Aorta (tissue), 5 donors: ENCODE measurements around the gene PRPS2. TPM values are rescaled to one million over a fixed set of nuclear protein-coding genes. Genes with fewer than 3 reads are reported as not detected.

ENCODE experiments used
- ATAC-seq: fragments of 200-7000 bp; cut with Tn5 transposase; one replicate; pipeline ENCODE4 v1.9.1; 2022; ENCODE audit warnings: moderate library complexity; ENCODE audit not compliant: low FRiP score
- DNase-seq, 2 donors: peaks; one replicate each; pipeline ENCODE4 v3.0.0-alpha.2; 2020
- H3K27ac ChIP-seq, 2 donors: one replicate each; pipeline ENCODE4 v1.5.1; 2013; ENCODE audit warnings: low read length in 2 of 2, mild to moderate bottlenecking in 2 of 2, moderate library complexity in 2 of 2, control low read depth in 1 of 2, inconsistent platforms in 1 of 2, low read depth in 1 of 2
- H3K27me3 ChIP-seq, 2 donors: one replicate each; pipeline ENCODE4 v1.6.1; 2013; ENCODE audit warnings: control low read depth in 1 of 2, low read length in 1 of 2, mild to moderate bottlenecking in 1 of 2, moderate library complexity in 1 of 2; ENCODE audit not compliant: insufficient read depth in 2 of 2, control insufficient read depth in 1 of 2
- H3K36me3 ChIP-seq, 2 donors: one replicate each; pipeline ENCODE4 v1.6.1; 2013; ENCODE audit warnings: control low read depth in 1 of 2, low read length in 1 of 2, mild to moderate bottlenecking in 1 of 2; ENCODE audit not compliant: insufficient read depth in 2 of 2, control insufficient read depth in 1 of 2
- H3K4me1 ChIP-seq, 2 donors: one replicate each; pipeline ENCODE4 v1.6.1; 2013; ENCODE audit warnings: low read length in 2 of 2, control low read depth in 1 of 2, mild to moderate bottlenecking in 1 of 2, moderate library complexity in 1 of 2; ENCODE audit not compliant: insufficient read depth in 2 of 2, control insufficient read depth in 1 of 2
- H3K4me3 ChIP-seq, 2 donors: one replicate each; pipeline ENCODE4 v1.5.1; 2013; ENCODE audit warnings: low read length in 2 of 2, control low read depth in 1 of 2, mild to moderate bottlenecking in 1 of 2
- H3K9me3 ChIP-seq: one replicate; pipeline ENCODE4 v1.6.1; 2013; ENCODE audit warnings: mild to moderate bottlenecking, low read length; ENCODE audit not compliant: control insufficient read depth
- WGBS, 2 donors: extraction: QIAGEN DNeasy Blood & Tissue Kit; methylation state at CpG; one replicate each; pipeline ENCODE4 v1.1.7; 2013; 5-methylcytosine and 5-hydroxymethylcytosine counted together
- intact Hi-C, 2 donors: fragments of 100-400 bp; cut with DNase I; formaldehyde crosslinking; loops; one replicate each; pipeline versions ENCODE4 v1.14.2 to v1.15.0; 2022
- polyA plus RNA-seq, 2 donors: library from polyadenylated mRNA; stranded (reverse); fragments of 200-250 nt; gene quantifications; one replicate each; pipeline ENCODE4 v1.2.3, GENCODE V29; 2013
- total RNA-seq, 2 donors: library from RNA; stranded (reverse); fragmentation: NEBNext Ultra II Directional; extraction: Animal tissue kit (Norgen Biotek cat#: 25700); gene quantifications; one replicate each; pipeline ENCODE4 v1.2.1, GENCODE V29; 2021
- donor health status: healthy with polysubstance abuse.
- donor health status: Bipolar disorder and iron deficiency.
- donor health status: DM: no; HTN: no; CAD: no.
- donor health status: DM: no; HTN: no; CAD: no.
- donor health status: DM: yes; HTN: yes; CAD: no.

The PRPS2 gene
- total and polyA plus RNA-seq, 4 donors = 15.0 to 23.4 (median 19.9) TPM

DNA sequence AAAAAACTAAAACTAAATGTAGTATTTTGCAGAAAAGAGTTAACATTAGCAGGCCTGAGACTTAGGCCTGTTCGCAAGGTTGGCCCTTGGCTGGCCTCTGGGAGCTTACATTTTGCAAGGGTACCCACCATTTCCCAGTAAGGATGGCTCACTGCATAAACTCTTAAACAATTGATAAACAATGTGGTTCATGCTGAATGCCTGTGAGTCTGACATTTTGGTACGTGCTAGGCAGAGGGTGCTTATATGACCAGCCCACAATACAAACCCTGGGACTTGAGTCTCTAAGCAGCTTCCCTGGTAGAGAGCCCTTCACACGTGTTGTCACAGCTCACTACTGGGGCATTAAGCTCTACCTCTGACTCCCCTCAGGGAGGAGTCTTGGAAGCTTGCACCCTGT, 7.4 kb downstream of the PRPS2 start:
- H3K4me1 ChIP-seq = no peaks in the 10 kb centered on the region
- 83 to 90% methylated on average over 3 of the region's 3 CpGs for WGBS, 2 donors
- H3K36me3 ChIP-seq = peaks cover 0 to 2% of the 10 kb centered on the region in 2 donors

DNA sequence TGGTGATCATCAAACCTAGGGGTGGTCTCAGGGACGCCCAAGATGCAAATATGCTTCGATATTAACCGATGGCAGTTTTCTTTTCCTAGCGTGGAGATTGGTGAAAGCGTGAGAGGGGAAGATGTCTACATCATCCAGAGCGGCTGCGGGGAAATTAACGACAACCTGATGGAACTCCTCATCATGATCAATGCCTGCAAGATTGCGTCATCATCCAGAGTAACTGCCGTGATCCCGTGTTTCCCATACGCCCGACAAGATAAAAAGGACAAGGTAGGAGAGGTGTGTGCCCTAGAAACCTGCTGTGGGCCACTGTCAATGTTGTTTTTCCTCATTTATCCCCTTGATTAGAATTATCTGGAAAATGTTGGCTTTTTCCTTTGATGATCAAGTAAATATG, 7.9 kb downstream of the PRPS2 start:
- Histone ChIP-seq H3K9me3 (no peaks in the 10 kb centered on the region), H3K36me3 (peaks cover 0 to 2% of the 10 kb centered on the region in 2 donors), H3K4me1 (no peaks in the 10 kb centered on the region), H3K27ac (no peak overlapping the region), H3K4me3 (no peak overlapping the region), H3K27me3 (no peaks in the 10 kb centered on the region)
- 90 to 95% methylated on average over 13 of the region's 13 CpGs for WGBS, 2 donors
- DNase-seq = no peak
- no peak for ATAC-seq
- intact Hi-C loops = no loop called here

More for the DNA sequence above, 7.4 kb downstream of the PRPS2 start:
- no peak for ATAC-seq
- DNase-seq = no peak
- H3K4me3 ChIP-seq = no peak overlapping the region
- intact Hi-C loops = no loop called here
- H3K9me3 ChIP-seq = no peaks in the 10 kb centered on the region
- H3K27me3 ChIP-seq = no peaks in the 10 kb centered on the region
- no peak overlapping the region for H3K27ac ChIP-seq

DNA sequence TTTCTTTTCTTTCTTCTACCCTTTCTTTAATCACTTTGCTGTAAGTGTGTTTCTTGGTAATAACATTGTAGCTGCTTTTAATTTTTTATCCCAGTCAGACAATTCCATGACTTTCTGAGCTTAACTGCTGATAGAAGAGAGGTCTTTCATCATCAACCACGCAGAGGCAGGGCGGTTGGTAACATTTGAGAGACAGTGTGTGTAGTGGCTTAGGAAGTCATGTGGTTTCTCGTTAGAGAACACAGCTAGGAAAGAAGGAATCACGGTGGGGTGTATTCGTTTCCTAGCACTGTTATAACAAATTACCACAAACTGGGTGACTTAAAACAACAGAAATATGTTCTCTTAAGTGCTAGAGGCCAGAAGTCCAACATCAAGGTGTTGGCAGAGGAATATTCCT, 11.5 kb downstream of the PRPS2 start:
- intact Hi-C loops = no loop called here
- DNase-seq = no peak

DNA sequence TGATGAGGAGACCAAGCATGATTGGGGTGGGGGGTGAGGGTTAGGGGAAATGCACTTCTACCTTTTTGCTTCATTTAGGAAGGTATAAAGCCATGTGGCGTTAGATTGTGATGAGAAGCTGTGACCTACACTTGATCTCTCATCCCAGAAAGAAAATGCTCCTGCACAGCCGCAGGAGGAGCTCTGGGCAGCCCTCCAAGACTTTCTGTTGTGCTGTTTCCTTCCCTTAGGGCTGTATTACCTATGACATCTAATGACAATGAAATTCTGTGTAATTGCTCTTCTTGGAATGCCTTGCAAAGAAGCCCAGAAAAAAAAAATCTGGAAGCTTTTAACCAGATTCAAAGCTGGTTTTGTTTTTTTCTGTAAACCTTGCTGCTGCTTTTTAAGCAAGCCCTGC, 13.4 kb downstream of the PRPS2 start:
- no peaks in the 10 kb centered on the region for H3K4me1 ChIP-seq
- intact Hi-C loops = no loop called here
- H3K27ac ChIP-seq = no peak overlapping the region
- no peaks in the 10 kb centered on the region for H3K9me3 ChIP-seq
- no peak overlapping the region for H3K4me3 ChIP-seq
- no peaks in the 10 kb centered on the region for H3K27me3 ChIP-seq
- 76 to 86% methylated on average over 2 of the region's 2 CpGs for WGBS, 2 donors
- DNase-seq = no peak
- ATAC-seq = no peak
- no peaks in the 10 kb centered on the region for H3K36me3 ChIP-seq

More for the DNA sequence above, 11.5 kb downstream of the PRPS2 start:
- no peak overlapping the region for H3K27ac ChIP-seq
- H3K4me1 ChIP-seq = no peaks in the 10 kb centered on the region
- no peak overlapping the region for H3K4me3 ChIP-seq
- peaks cover 0 to 1% of the 10 kb centered on the region in 2 donors for H3K36me3 ChIP-seq
- H3K27me3 ChIP-seq = no peaks in the 10 kb centered on the region
- no peaks in the 10 kb centered on the region for H3K9me3 ChIP-seq
- no peak for ATAC-seq
- WGBS, 2 donors = 82 to 83% methylated on average over 5 of the region's 5 CpGs

DNA sequence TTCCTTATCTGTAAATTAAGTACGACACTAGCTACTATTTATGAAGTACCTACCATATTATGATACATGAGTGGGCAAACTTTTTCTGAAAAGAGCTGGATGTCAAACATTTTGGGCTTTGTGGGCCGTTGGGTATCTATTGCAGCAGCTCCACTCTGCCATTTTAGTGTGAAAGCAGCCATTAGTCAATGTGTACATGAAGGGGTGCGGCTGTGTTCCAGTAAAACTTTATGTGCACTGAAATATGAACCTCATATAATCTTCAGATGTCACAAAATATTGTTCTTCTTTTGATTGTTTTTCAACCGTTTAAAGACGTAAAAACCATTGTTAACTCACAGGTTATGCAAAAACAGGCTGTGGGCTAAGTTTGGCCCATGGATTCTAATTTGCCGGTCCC, 14.1 kb downstream of the PRPS2 start:
- Histone ChIP-seq H3K27me3 (no peaks in the 10 kb centered on the region), H3K36me3 (no peaks in the 10 kb centered on the region), H3K4me1 (no peaks in the 10 kb centered on the region), H3K4me3 (no peak overlapping the region), H3K27ac (no peak overlapping the region), H3K9me3 (no peaks in the 10 kb centered on the region)
- intact Hi-C loops = no loop called here
- no peak for ATAC-seq
- DNase-seq = no peak
- WGBS, 2 donors = 75 to 93% methylated on average over 6 of the region's 6 CpGs

DNA sequence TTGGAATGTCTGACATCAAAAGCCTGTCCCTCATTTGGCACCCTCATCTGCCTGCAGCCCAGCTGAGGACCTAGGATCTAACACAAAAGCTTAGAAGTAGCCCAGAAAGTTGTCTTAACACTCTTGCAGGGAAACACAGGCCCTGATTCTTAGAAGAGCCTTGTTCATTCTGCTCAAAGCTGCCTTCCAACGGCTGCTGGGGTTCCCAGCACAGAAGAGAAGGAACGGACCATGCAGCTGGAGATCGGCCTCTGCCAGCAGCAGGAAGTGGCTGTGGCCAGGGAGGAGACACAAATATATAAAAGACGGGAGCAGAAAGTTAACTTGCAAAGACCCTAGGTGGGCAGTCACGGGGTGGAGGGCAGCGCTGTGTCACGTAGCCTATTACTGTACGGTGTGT, 20.4 kb downstream of the PRPS2 start:
- Histone ChIP-seq H3K9me3 (no peaks in the 10 kb centered on the region), H3K4me3 (no peak overlapping the region), H3K36me3 (no peaks in the 10 kb centered on the region), H3K27me3 (no peaks in the 10 kb centered on the region), H3K27ac (no peak overlapping the region), H3K4me1 (no peaks in the 10 kb centered on the region)
- no peak for DNase-seq
- 74 to 83% methylated on average over 8 of the region's 8 CpGs for WGBS, 2 donors
- intact Hi-C loops = loop anchor here (5.0 kb wide), 2 partner anchors 86 to 91 kb away; no protein-coding TSS in a partner anchor
- no peak for ATAC-seq

DNA sequence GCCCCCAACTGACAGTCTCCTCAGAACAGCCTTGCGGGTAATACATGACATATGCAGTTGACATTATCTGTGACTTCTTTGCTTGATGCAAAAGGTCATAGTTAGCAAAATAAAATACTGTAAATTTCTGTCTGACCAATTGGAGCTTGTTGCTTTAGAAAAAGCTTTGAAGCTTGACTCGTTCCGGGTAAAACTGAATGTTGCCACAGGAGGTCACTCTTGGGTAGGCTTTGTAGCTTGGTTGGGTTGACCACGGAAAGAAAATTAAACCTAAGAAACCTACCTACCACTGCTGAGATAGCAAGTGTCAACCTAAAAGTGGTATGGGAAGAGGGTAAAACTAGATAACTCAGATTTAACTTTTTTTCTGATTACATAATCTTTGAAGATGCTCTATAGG, 23.2 kb downstream of the PRPS2 start:
- no peaks in the 10 kb centered on the region for H3K4me1 ChIP-seq
- no peaks in the 10 kb centered on the region for H3K27me3 ChIP-seq
- no peak overlapping the region for H3K4me3 ChIP-seq
- H3K36me3 ChIP-seq = no peaks in the 10 kb centered on the region
- intact Hi-C loops = loop anchor here (5.0 kb wide), 2 partner anchors 83 to 88 kb away; no protein-coding TSS in a partner anchor
- no peak overlapping the region for H3K27ac ChIP-seq
- 13 to 17% methylated on average over 4 of the region's 4 CpGs for WGBS, 2 donors
- DNase-seq (no peak), ATAC-seq (no peak)
- no peaks in the 10 kb centered on the region for H3K9me3 ChIP-seq

DNA sequence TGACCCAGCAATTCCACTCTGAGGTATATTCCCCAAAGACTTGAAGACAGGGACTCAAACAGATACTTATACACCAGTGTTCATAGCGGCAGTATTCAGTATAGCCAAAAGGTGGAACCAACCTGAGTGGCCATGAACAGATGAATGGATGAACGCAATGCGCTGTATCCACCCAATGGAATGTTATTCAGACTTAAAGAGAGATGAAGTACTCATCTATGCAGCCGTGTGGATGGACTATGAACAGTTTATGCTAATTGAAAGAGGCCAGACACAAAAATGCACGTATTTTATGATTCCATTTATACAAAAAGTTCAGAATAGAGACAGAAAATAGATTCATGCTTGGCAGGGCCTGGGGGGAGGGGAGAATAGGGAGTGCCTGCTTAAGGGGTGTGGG, 26.3 kb downstream of the PRPS2 start:
- ATAC-seq = no peak
- no peaks in the 10 kb centered on the region for H3K27me3 ChIP-seq
- intact Hi-C loops = no loop called here
- 73 to 78% methylated on average over 5 of the region's 5 CpGs for WGBS, 2 donors
- H3K4me1 ChIP-seq = no peaks in the 10 kb centered on the region
- no peak for DNase-seq
- no peak overlapping the region for H3K27ac ChIP-seq
- no peaks in the 10 kb centered on the region for H3K9me3 ChIP-seq
- H3K36me3 ChIP-seq = no peaks in the 10 kb centered on the region
- no peak overlapping the region for H3K4me3 ChIP-seq

DNA sequence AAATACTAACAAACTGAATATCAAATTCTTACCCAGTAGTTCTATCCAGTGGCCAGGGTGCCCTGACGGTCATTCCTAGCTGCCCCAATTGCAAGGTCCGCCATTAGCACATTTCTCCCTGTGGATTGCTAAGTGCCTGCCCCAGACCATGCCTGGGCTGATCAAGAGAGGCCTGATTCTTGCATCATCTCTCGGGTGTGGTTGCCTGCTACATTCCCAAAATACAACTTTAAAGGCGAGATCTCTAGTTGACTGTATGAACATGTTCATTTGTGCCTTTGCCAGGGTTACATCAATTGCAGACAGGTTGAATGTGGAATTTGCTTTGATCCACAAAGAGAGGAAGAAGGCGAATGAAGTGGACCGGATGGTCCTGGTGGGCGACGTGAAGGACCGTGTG, 28.0 kb downstream of the PRPS2 start:
- Histone ChIP-seq H3K4me3 (no peak overlapping the region), H3K4me1 (no peaks in the 10 kb centered on the region), H3K36me3 (no peaks in the 10 kb centered on the region), H3K27me3 (no peaks in the 10 kb centered on the region), H3K27ac (no peak overlapping the region), H3K9me3 (no peaks in the 10 kb centered on the region)
- WGBS, 2 donors = 92 to 96% methylated on average over 9 of the region's 9 CpGs
- intact Hi-C loops = no loop called here
- no peak for DNase-seq
- no peak for ATAC-seq
